Measurements from ENCODE around the gene APH1B. TPM values are rescaled to one million over a fixed set of nuclear protein-coding genes. Genes with fewer than 3 reads are reported as not detected.

The APH1B gene
- total and polyA plus RNA-seq, 9 of the 15 experiments (the other 6 are each of a cell fraction or from before 2014, with no cell fraction given): 5.1 to 9.7 (median 7.0) TPM

- TF ChIP-seq RREB1 (CRISPR knock-in tag; IDR thresholded peaks at IDR 0.05) (no peak), ATF3 (IDR thresholded peaks at IDR 0.05) (no peak), ATF3 (CRISPR knock-in tag; conservative IDR thresholded peaks at IDR 0.05) (no peak), FOS (IDR thresholded peaks at IDR 0.05; ENCODE audit: extremely low read depth, insufficient read length) (no peak), CBFA2T2 (conservative IDR thresholded peaks at IDR 0.05) (no peak), TRIM24 (IDR thresholded peaks at IDR 0.05) (no peak)
Observed at GRCh38 chr15:63244399-63244798, 33.0 kb upstream of the APH1B start (continued).
